Spleen (tissue), 7 donors: ENCODE measurements around the gene NLGN2.

Experiments
- POLR2A ChIP-seq, 3 donors: fragments of 450-650 bp; IDR thresholded peaks; one replicate each; pipeline ENCODE4 v1.5.1; 2017; ENCODE audit warnings: antibody characterized with exemption in 3 of 3, mild to moderate bottlenecking in 1 of 3
- POLR2AphosphoS5 ChIP-seq, 3 donors: sonication (generic); formaldehyde crosslinking; IDR thresholded peaks; one replicate each; pipeline ENCODE4 v1.5.1; 2017; ENCODE audit warnings: antibody characterized with exemption in 3 of 3
- TF ChIP-seq, protein P1 (sequence below), 11 experiments: fragments of 200-600 bp in 7 of 11; fragments of 450-650 bp in 4 of 11; sonication (generic) in 4 of 11; IDR thresholded peaks in 8 of 11; conservative IDR thresholded peaks in 3 of 11; 1 replicate in 7 of 11; 2 replicates in 4 of 11; pipeline versions ENCODE4 v1.4.0 to v1.8.0; 2016 to 2021; ENCODE audit warnings: antibody characterized with exemption in 11 of 11, inconsistent platforms in 4 of 11, mild to moderate bottlenecking in 1 of 11
- donor health status: DM: no; HTN: no; CAD: no; lungs with moderate emphysema.
- donor health status: DM: no; HTN: no; CAD: no.
- donor health status: DM: no; HTN: no; CAD: no.

DNA sequence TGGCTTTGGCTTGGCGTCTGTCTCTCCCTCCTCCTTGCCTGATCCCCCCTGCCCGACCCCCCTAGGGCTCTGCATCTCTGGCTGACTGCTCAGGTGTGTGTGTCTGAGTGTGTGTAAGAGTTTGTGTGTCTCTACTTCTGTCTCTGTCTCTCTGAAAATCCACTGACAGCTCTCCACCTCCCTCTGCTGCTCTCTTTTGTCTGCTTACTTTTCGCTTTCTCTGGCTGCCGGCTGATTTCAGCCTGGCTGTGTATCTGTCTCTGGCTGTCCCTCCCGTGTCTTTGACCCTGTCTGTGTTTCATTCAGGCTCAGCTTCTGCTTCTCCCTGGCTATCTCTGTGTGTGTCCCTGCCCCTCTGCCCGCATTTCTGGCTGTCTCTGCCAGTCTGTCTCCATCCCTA, 8.7 kb downstream of the NLGN2 start:
- TF ChIP-seq POLR2A (IDR thresholded peaks at IDR 0.05) (no peak), POLR2AphosphoS5 (IDR thresholded peaks at IDR 0.05) (no peak)
- TF ChIP-seq, protein P1, sequence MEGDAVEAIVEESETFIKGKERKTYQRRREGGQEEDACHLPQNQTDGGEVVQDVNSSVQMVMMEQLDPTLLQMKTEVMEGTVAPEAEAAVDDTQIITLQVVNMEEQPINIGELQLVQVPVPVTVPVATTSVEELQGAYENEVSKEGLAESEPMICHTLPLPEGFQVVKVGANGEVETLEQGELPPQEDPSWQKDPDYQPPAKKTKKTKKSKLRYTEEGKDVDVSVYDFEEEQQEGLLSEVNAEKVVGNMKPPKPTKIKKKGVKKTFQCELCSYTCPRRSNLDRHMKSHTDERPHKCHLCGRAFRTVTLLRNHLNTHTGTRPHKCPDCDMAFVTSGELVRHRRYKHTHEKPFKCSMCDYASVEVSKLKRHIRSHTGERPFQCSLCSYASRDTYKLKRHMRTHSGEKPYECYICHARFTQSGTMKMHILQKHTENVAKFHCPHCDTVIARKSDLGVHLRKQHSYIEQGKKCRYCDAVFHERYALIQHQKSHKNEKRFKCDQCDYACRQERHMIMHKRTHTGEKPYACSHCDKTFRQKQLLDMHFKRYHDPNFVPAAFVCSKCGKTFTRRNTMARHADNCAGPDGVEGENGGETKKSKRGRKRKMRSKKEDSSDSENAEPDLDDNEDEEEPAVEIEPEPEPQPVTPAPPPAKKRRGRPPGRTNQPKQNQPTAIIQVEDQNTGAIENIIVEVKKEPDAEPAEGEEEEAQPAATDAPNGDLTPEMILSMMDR (IDR thresholded peaks at IDR 0.05 in 8 of 11, conservative IDR thresholded peaks at IDR 0.05 in 3 of 11): no peak
